SK-N-SH treated with all-trans-retinoic acid at 6 μM for 48 hours (cell line): ENCODE results near the gene TFDP1.

Source experiments
- RARB ChIP-seq: fragments of 250-450 bp; sonication (Bioruptor Pico); IDR thresholded peaks from 2 replicates; pipeline ENCODE4 v1.8.0; 2021; ENCODE audit warnings: mild to moderate bottlenecking, moderate library complexity
- TCF4 ChIP-seq: fragments of 250-450 bp; sonication (Bioruptor Pico); IDR thresholded peaks from 2 replicates; pipeline ENCODE4 v1.8.0; 2021; ENCODE audit warnings: mild to moderate bottlenecking, moderate library complexity, borderline replicate concordance
- ZNF8 ChIP-seq: fragments of 450-650 bp; formaldehyde crosslinking; IDR thresholded peaks from 2 replicates; pipeline ENCODE4 v1.5.0; 2020; ENCODE audit warnings: mild to moderate bottlenecking, moderate library complexity

DNA sequence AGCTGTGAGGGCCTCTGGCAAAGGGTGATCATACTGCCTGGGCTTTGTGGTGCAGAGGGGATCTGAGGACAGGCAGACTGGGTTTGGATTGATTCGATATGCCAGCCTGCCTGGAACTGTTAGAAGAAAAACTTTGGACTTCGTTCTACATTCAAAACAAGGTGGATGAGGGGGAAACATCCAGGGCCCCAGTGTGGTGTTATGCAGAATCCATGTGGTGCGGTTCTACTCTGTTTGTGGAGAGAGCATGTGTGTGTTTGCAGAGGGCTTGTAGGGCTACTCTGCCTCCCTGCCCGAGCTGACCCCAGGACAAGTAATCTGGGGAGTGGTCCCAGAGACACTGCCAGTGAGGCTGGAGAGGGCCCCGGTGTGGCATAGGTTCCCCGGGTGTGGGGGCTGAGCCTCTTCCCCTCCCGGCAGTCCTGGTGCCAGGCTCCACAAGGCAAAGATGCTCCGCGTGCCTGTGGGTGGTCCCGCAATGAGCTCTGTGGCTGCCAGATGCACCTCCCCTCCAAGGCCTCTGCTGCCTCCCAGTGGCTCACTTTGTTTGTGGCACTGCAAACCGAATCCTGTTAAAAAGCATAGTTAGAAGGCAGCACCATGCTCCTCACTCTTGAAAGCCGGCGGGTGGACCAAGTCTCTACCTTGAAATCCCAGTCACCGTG is 22.3 kb upstream of the TFDP1 start:
- TF ChIP-seq RARB (CRISPR knock-in tag) = no peak
- TF ChIP-seq ZNF8 (CRISPR knock-in tag) = no peak
- no peak for TF ChIP-seq TCF4 (CRISPR knock-in tag)
